ENCODE results near the gene AMIGO1. TPM values are rescaled to one million over a fixed set of nuclear protein-coding genes. Genes with fewer than 3 reads are reported as not detected.

The AMIGO1 gene
- total RNA-seq, 2 donors from 2014 or later = 2.6 to 8.6 TPM

DNA sequence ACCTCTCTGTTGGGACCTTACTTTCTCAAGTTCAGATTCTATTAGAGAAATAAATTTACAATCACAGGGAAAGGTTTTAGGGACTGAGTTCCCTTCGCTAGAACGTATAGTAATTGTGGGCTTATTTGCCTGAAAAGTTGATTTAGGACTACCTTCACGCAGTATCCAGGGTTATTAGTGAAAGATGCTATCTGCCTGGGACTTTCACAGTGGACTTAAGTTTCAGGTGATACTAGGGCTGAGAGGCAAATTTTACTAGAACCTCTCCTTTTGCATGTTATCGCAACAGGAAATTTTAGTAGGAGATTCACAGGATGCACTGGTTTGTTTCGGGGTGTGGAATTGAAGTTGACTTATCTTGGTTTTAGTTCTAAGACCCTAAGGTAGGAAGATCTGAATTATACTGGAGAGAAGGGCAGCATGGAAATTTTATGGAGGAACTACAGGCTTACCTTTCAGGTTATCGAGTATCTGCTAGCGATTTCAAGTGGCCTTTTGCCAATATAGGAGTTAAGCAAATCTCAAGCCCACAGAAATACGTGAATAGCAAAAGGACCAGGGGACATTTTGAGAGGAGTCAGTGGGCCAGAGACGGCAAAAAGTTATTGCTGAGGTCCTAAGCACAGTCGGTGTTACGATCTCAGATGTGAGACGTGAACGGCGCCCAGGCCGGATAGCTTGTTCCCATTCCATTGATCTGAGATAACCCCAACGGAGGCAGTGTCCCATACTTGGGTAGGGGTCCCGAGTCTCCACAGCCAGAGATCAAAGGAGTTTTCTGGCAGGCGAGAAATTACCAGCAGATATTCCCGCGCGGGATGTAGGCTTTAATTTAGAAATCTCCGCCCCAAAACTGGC is 38.2 kb upstream of the AMIGO1 start:
- TF ChIP-seq, protein P1, sequence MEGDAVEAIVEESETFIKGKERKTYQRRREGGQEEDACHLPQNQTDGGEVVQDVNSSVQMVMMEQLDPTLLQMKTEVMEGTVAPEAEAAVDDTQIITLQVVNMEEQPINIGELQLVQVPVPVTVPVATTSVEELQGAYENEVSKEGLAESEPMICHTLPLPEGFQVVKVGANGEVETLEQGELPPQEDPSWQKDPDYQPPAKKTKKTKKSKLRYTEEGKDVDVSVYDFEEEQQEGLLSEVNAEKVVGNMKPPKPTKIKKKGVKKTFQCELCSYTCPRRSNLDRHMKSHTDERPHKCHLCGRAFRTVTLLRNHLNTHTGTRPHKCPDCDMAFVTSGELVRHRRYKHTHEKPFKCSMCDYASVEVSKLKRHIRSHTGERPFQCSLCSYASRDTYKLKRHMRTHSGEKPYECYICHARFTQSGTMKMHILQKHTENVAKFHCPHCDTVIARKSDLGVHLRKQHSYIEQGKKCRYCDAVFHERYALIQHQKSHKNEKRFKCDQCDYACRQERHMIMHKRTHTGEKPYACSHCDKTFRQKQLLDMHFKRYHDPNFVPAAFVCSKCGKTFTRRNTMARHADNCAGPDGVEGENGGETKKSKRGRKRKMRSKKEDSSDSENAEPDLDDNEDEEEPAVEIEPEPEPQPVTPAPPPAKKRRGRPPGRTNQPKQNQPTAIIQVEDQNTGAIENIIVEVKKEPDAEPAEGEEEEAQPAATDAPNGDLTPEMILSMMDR (IDR thresholded peaks at IDR 0.05) = no peak
- Histone ChIP-seq H3K4me3 (peak overlapping the region; percentile 42 to 72), H3K4me1 (peaks cover 32% of the 10 kb centered on the region), H3K27me3 (no peaks in the 10 kb centered on the region), H3K36me3 (replicated peaks in 1 of 2; ENCODE audit: insufficient read depth in 1 of 2, low read depth in 2 of 2) (no peaks in the 10 kb centered on the region), H3K9me3 (no peaks in the 10 kb centered on the region), H3K27ac (peak overlapping the region; percentile 94 to 98 (median 98))
- ATAC-seq (peak; percentile 24), DNase-seq (peak; percentile 40 to 57 (median 48))
- 2 to 6% methylated on average over 21 to 22 of the region's 22 CpGs for WGBS, 2 donors
- intact Hi-C loops (cut with DNase I) = loop anchor here (10.0 kb wide), 1 partner anchor 227 kb away; no protein-coding TSS in a partner anchor

- ATAC-seq (peak; percentile 79), DNase-seq (peak; percentile 92 to 94 (median 94))
- Histone ChIP-seq H3K27me3 (no peaks in the 10 kb centered on the region), H3K36me3 (replicated peaks in 1 of 2; ENCODE audit: insufficient read depth in 1 of 2, low read depth in 2 of 2) (no peaks in the 10 kb centered on the region), H3K4me1 (peaks cover 32% of the 10 kb centered on the region), H3K9me3 (no peaks in the 10 kb centered on the region), H3K27ac (peak overlapping the region; percentile 72 to 98 (median 96)), H3K4me3 (no peak overlapping the region)
- TF ChIP-seq, protein P1 (IDR thresholded peaks at IDR 0.05) = peak; percentile 59 to 98 (median 96)
- no peak for TF ChIP-seq POLR2A (IDR thresholded peaks at IDR 0.05)
- intact Hi-C loops (cut with DNase I) = loop anchor here (10.0 kb wide), 1 partner anchor 228 kb away; no protein-coding TSS in a partner anchor
- WGBS, 2 donors = 9 to 10% methylated on average over 5 of the region's 5 CpGs
These were observed 37.0 kb upstream of the AMIGO1 start for GRCh38 chr1:109546311-109547109.

GRCh38 chr1:109543988-109544735 is 34.6 kb upstream of the AMIGO1 start:
- no peak for TF ChIP-seq POLR2A (IDR thresholded peaks at IDR 0.05)
- TF ChIP-seq, protein P1 (IDR thresholded peaks at IDR 0.05) = no peak
- H3K4me3 ChIP-seq = no peak overlapping the region
- DNase-seq (no peak), ATAC-seq (no peak)
- peaks cover 11% of the 10 kb centered on the region for H3K4me1 ChIP-seq
- intact Hi-C loops (cut with DNase I) = loop anchor here (5.0 to 10.0 kb wide), 2 partner anchors 83 to 231 kb away; no protein-coding TSS in a partner anchor
- no peaks in the 10 kb centered on the region for H3K27me3 ChIP-seq
- no peaks in the 10 kb centered on the region for H3K9me3 ChIP-seq
- H3K27ac ChIP-seq = no peak overlapping the region
- no peaks in the 10 kb centered on the region for H3K36me3 ChIP-seq (replicated peaks in 1 of 2; ENCODE audit: insufficient read depth in 1 of 2, low read depth in 2 of 2)
- 68 to 69% methylated on average over 6 to 12 of the region's 14 CpGs for WGBS, 2 donors

- intact Hi-C loops (cut with DNase I) = loop anchor here (5.0 to 10.0 kb wide), 2 partner anchors 84 to 231 kb away; no protein-coding TSS in a partner anchor
- TF ChIP-seq, protein P1 (IDR thresholded peaks at IDR 0.05) = no peak
- TF ChIP-seq POLR2A (IDR thresholded peaks at IDR 0.05) = no peak
- Histone ChIP-seq H3K9me3 (no peaks in the 10 kb centered on the region), H3K4me1 (peaks cover 11% of the 10 kb centered on the region), H3K4me3 (no peak overlapping the region), H3K36me3 (replicated peaks in 1 of 2; ENCODE audit: insufficient read depth in 1 of 2, low read depth in 2 of 2) (no peaks in the 10 kb centered on the region), H3K27me3 (no peaks in the 10 kb centered on the region), H3K27ac (no peak overlapping the region)
- DNase-seq (no peak), ATAC-seq (no peak)
- 81 to 89% methylated on average over 22 of the region's 24 CpGs for WGBS, 2 donors
These were observed 33.9 kb upstream of the AMIGO1 start for GRCh38 chr1:109543283-109543987.

Data from body of pancreas (tissue), 4 donors.